HL-60 (cell line): ENCODE results near the gene KLHL26.

Source experiments
- DNase-seq, 2 experiments: peaks; one replicate each; pipeline ENCODE4 v3.0.0-alpha.2; 2010 to 2020; ENCODE audit warnings: low read depth in 1 of 2, low spot score in 1 of 2
- H3K27ac ChIP-seq: fragments of 250-450 bp; sonication (Bioruptor Pico); replicated peaks from 2 replicates; pipeline ENCODE4 v1.5.1; 2020; ENCODE audit warnings: mild to moderate bottlenecking, moderate library complexity
- H3K27me3 ChIP-seq: fragments of 250-450 bp; sonication (Bioruptor Pico); 2 replicates; pipeline ENCODE4 v1.5.1; 2021; ENCODE audit warnings: mild to moderate bottlenecking, moderate library complexity; ENCODE audit not compliant: insufficient read depth, poor library complexity, severe bottlenecking
- H3K4me3 ChIP-seq: replicated peaks from 2 replicates; pipeline ENCODE4 v1.5.1; 2011; ENCODE audit warnings: mild to moderate bottlenecking, control low read depth, low read length; ENCODE audit not compliant: insufficient read depth
- CTCF ChIP-seq: IDR thresholded peaks from one replicate; pipeline ENCODE4 v1.5.1; 2011; ENCODE audit warnings: low read length, control low read depth, inconsistent platforms; ENCODE audit not compliant: insufficient read depth
- GABPA ChIP-seq: IDR thresholded peaks from 2 replicates; pipeline ENCODE4 v1.6.1; 2012; ENCODE audit warnings: low read depth
- POLR2AphosphoS5 ChIP-seq: IDR thresholded peaks from 2 replicates; pipeline ENCODE4 v1.6.1; 2012; ENCODE audit warnings: low read depth
- REST ChIP-seq: IDR thresholded peaks from 2 replicates; pipeline ENCODE4 v1.6.1; 2012; ENCODE audit warnings: low read depth; ENCODE audit not compliant: insufficient replicate concordance
- SPI1 ChIP-seq: IDR thresholded peaks from 2 replicates; pipeline ENCODE4 v1.6.1; 2012; ENCODE audit warnings: low read depth, mild to moderate bottlenecking, borderline replicate concordance

The KLHL26 gene

GRCh38 chr19:18644196-18645034 is 7.6 kb downstream of the KLHL26 start:
- Histone ChIP-seq H3K27ac (no peak overlapping the region), H3K27me3 (no peaks in the 10 kb centered on the region), H3K4me3 (no peak overlapping the region)
- peak; percentile 97 for TF ChIP-seq SPI1
- TF ChIP-seq POLR2AphosphoS5, result no peak
- peak; percentile 34 for TF ChIP-seq CTCF
- no peak for TF ChIP-seq GABPA
- TF ChIP-seq REST, result no peak
- peak; percentile 64 to 85 for DNase-seq

GRCh38 chr19:18645035-18645511 is 8.2 kb downstream of the KLHL26 start:
- no peak overlapping the region for H3K27ac ChIP-seq
- DNase-seq, result no peak
- TF ChIP-seq GABPA (no peak), CTCF (no peak), REST (no peak), POLR2AphosphoS5 (no peak), SPI1 (no peak)
- H3K4me3 ChIP-seq, result no peak overlapping the region
- no peaks in the 10 kb centered on the region for H3K27me3 ChIP-seq

GRCh38 chr19:18646535-18647370 is 9.9 kb downstream of the KLHL26 start:
- no peak overlapping the region for H3K4me3 ChIP-seq
- no peak overlapping the region for H3K27ac ChIP-seq
- no peak for TF ChIP-seq REST
- no peak for TF ChIP-seq CTCF
- no peak for TF ChIP-seq GABPA
- TF ChIP-seq SPI1, result no peak
- no peak for TF ChIP-seq POLR2AphosphoS5
- DNase-seq, result no peak
- H3K27me3 ChIP-seq, result no peaks in the 10 kb centered on the region
